Daoy (cell line): ENCODE results near the gene TMEM151B. TPM values are rescaled to one million over a fixed set of nuclear protein-coding genes. Genes with fewer than 3 reads are reported as not detected.
"Not testable (repeated sequence)": the region's sequence is repeated elsewhere in the genome, so short reads cannot be mapped to it uniquely, and the experiment has no call there.

Experiments used
- DNase-seq: peaks from one replicate; pipeline ENCODE4 v3.0.0-alpha.2; 2015; ENCODE audit warnings: low read depth
- total RNA-seq: library from RNA; depleted of rRNA; stranded (reverse); fragments of >200 nt; shearing (Covaris generic); gene quantifications from 2 replicates; pipeline ENCODE4 v1.2.3, GENCODE V29; 2014; rRNA removed

The TMEM151B gene
- 0.23 and 0.33 TPM in 2 replicates for total RNA-seq

DNA sequence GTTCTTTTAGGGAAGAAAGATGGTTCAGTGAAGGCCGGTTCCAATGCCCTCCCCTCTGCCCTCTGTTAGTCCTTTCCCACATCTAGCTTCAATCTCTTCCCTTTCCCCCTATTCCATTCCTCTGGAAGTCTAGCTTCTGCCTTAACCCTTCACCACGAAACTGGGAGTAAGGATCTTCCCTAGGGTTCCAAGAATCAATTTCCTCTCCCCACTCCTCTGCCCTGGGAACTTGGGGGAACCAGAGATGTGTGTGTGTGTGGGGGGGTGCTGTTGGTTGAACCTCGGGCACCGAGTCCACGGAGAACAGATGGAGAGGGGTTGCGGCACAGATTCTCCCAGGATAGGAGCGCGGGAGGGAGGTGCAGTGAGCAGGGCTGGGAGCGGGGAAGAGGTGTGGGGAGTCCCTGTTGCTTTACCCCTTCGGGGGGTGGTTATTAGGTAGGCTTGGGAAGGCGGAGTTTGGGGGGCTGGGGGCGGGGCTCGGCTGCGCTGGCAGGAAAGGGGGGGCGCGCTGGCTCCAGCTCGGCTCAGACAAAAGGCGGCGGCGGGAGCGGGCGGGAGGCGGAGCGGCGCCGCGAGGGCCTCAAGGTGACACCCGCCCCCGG, at the start of gene TMEM151B:
Gene TMEM151B (plus strand): TSS at position 530 of the 605 bp plus-strand sequence. CDS start 293 bp downstream, outside the sequence.
- no peak for DNase-seq

DNA sequence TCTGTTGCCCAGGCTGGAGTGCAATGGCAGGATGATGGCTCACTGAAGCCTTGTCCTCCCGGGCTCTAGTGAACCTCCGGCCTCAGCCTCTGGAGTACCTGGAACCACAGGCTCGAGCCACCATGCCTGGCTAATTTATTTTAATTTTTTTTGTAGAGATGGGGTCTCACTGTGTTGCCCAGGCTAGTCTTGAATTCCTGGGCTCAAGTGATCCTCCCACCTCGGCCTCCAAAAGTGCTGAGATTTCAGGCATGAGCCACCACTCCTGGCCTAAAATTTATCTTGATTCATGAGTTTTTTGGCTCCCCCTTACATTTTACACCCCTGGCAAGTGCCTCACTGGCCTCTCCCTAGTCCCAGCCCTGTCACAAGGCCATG, 49.3 kb upstream of the TMEM151B start:
- no peak for DNase-seq

DNA sequence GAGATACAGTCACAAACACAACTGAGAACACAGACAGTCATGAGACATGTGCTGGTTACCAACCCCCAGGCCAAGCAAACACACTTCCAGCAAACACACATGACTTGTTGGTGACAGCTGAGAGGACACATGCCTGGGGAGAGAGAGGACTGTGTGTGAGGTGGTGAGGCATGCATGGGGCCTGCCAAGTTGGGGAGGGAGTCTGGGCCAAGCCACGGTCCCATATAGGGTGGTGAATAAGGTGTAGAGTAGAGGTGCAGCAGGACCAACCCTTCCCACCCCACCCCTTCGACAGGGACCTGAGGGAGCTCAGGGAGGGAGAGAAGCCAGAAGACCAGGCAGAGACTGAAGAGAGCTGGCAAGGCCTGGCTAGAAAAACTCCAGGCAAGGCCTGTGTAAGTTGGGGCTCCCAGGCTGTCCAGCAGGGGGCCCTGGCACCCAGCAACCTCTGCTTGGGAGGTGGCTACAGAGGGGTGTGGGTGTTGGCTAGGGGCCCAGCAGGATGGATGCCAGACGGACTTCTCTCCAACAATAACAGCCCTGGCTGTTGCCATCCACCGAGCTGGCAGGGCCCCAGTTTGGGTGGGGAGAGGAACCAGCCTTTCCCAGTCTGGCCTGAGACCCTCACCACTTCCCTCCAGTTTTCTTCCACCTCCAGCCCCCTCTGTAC, 48.8 kb upstream of the TMEM151B start:
- peak; percentile 98 for DNase-seq

DNA sequence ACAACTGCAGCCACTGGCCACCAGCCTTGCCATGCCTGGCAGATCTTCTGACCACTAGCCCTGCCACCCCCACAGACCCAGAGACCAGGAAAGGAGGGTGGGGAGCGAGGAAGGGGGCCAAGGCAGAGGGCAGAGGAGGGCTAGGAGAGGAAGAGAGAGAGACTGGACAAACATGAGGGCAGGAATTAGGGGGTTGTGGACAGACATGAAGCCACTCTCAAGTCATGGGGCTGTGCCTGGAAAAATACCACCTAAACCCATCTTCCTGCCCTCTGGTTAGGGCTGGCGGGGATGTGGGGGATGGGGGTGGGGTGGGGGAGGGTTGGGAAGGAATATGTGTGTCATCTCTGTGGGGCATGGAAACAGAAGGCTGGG, 48.3 kb upstream of the TMEM151B start:
- DNase-seq = no peak

DNA sequence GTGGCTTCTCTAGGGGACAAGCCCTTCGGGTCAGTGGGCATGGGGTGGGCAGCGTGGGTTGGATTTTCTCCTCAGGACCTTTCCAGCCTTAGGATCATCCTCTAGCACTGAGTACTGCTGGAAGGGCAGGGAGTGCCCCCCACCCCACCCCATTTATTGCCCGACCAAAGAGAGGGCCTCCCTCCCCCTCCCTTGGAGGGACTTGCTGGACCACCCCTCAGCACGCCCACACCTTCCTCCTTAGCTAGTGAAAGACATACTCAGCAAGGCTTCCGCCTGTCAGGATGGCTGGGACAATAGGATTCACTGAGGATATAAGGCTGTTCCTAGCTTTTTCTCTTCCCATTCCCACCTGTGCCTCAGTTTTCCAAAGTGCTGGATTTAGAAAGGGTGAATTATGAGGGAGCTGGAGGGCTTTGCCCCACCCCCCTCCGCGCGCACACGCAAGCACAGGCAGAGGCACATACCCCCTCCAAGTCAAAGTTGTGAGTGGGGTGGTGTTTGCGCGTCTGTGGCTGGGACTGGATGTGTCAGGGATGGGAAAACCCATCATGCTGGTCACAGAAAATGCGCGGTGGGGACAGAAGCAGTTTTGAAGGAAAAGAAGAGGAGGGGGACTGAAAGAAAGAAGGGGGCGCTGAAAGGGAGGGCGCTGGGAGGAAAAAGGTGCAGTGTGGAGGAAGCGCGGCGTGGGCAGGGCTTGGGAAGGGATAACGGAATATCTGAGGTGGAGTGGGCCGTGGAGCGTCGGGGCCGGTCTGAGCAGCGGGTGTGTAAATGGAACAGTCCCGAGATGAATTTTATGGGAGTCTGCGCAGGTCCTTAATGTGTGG, 47.5 kb upstream of the TMEM151B start:
- DNase-seq = peak; percentile 42

DNA sequence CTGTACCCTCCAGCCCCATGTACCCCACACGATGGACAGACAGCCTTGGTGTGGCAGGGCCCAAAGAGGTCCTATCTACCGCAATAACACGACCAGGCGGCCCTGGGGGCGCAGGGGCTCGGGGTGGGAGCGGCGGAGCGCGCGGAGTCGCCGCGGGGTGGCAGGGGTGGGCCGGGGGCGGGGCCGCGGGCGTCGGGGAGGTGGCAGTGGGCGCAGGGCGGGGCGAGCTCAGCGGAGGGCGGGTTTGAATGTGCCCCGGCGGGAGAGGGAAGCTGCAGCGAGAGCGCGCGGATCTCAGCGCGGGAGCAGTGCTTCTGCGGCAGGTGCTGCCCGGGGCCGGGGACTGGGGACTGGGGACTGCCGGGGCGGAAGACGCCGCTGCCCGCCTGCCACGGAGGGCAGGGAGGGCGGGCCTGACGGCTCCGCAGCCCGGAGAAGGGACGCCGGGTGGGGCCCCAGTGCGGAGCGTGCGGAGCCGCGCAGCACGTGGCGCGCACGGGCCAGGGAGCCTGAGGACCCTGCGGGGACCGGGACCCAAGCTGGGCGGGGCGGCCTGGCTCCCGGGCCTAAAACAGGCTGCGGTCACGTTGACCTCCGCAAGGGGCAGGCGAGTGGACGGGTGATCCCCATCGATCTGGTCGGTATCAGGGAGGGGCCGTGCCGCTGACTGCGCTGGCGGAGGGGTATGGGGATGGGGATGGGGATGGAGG, 46.8 kb upstream of the TMEM151B start, which contains the start of gene SLC29A1:
Gene SLC29A1 (plus strand): TSS at position 277 of the 710 bp plus-strand sequence. CDS start 3,719 bp downstream, outside the sequence.
- peak; percentile 89 for DNase-seq

DNA sequence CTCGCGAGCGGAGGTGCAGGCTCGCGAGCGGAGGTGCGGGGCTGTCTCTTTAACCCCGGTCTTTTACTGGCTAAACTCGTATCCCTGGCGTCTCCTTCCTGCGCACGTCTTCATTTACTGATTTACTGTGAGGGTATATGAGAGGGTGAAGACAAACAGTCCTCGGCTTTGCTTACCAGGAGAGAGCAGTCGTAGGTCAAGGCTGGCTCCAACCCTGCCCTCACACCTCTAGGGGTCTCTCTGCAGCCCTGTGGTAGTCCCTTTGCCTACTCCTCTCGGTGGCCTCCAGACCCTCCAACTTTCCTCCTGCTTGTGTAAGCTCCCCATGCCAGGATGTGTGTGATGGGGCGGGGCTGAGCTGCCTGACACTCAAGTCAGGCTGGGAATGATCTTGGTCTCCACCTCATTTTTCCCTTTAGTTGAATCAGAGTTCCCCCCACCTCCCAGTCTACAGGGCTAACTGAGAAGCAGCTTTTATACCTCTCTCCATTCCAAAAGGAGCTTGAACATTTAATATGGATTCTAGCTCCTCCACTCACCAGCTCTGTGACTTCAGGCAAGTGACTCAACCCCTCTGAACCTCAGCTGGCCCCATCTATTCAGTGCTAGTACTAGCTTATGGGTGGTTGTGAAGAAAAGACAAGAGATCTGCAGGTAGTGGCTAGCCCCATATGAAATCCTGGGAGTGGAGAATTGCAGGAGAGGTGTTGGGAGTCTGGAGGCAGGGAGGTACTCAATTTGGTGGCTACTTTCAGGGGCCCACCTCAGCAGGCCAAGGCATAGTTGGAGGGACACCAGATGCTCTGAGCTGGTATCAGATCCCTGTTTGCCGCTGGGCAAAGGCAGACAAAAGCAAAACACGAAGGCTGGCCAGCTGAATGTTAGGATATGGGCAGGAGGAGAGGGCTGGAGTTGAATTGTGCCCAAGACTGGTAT, 46.0 kb upstream of the TMEM151B start:
- DNase-seq = peak; percentile 68

DNA sequence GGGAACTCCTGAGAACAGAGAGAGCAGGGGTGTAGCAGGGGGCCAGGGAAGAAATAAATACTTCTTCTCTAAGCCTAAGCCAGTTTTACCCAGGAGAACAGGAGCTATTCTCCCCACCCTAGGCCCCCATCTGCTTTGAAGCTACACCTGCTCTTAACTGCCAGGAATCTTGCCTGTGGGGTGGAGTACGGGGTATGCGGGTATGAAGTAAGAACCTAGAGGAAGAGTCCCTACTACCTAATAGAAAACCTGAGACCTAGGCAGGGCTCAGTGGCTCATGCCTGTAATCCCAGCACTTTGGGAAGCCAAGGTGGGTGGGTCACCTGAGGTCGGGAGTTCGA, 45.3 kb upstream of the TMEM151B start:
- DNase-seq = no peak

DNA sequence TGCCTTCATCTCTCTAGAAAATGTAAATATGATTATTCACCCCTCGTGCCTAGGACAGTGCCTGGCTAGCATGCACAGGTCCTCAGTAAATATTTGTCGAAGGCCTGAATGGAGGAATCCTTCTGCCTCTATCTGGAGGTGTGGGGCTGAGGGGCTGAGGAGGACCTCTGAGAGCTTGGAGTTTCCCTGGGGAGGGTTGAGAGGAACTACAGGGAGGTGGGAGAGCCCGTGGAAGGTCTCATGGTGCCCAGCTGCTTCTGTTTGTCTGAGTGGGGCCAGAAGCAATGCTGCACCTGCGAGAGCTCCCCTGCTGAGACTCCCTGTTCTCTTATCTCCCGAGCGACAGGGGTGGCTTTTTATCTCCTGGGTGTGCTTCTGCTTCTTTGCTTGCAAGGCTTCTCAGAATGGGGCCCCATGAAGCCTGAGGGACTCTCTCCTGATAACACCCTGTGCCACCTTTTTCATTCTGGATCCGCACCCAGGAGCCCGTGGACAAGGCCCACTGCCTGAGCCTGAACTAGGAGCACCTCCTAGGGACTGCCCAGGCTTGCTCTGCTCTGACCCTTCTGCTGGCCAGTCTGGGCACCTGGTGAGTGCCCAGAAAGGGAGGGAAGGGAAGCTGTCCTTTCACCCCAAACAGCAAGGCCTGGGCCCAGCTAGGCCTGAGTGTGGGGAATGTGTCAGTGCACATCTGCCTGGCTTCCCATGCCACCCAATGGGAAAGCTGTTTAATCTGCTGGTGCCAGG, 44.5 kb upstream of the TMEM151B start:
- no peak for DNase-seq

DNA sequence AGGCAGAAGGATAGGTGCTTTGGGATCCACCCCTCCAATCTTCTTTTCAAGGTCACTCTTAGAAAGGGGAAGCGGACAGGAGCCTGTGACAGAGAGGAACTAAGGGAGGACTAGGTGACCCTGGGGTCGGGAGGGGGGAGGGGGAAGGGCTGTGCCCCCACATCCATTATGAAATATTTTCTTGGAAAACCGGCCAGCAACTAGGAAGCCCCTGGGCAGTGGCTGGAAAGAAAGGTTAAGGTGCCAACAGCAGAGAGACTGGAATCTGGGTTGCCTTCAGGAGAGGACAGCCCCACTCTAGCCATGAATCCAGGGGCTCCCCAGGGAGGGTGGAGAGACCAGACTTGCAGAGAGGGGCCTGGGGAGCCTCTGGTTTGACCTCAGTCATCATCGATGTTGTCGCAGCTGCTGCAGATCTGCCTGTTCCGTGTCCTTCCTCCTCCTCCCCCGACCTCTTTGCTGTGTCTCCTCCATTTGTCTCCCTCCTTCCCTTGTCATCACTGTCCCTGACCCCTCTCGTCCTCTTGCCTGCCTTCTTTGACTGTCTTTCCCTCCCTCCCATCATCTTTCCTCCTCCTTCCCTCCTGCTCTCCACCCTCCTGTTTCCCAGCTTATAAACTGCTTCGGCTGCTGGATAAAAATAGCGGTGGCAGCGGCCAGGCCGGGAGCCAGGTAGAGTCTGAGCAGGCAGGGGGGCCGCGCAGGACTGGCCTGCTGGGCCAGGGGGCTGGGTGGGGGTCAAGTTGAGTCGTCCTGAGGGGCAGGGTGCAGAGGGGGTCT, 43.7 kb upstream of the TMEM151B start:
- DNase-seq = no peak

DNA sequence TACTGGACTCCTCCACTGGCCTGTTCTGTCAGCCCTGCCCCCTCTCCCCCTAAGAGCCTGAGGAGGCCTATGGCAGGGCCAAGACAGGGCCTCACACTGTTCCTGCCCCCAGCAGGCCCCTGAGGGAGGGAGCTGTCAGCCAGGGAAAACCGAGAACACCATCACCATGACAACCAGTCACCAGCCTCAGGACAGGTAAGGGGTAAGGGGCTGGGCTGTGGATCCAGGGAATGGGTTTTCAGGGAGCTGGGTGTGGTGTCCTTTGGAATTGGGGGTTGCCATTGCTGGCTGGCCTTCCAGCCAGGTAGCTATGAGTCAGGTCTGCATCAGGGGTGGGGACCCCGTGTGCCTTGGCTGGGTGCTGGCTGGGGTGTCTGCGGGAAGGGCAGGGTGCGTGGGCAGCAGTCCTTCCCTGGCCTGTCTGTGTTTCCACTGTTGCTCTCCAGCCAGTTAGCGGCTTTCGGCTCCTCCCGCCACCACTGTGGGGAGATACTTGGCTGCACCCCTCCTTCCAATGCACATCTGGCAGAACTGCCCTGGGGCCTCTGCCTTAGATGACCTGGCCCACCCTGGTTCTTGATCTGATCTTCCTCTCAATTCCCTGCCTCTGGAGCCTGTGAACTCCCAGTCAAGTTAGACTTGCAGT, 43.0 kb upstream of the TMEM151B start:
- DNase-seq = no peak

DNA sequence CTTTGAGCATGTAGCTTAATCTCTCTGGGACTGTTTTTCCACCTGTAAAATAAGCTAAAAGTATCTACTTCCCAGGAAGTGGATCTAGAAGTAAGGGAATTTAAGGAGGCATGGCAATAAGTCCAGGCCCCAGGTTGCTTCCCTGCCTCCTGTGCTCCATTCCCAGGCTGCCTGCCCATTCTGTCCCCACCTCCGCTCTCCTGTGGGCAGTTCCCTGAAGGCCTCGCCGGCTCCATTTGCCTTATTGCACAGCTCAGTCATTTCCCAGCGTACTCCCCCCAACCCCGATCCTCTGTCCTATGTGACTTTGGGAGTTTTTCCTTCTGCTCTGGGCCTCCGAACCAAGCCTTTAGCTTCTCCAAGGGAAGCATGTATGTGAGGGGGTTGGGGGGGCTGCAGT, 42.2 kb upstream of the TMEM151B start:
- DNase-seq = no peak

DNA sequence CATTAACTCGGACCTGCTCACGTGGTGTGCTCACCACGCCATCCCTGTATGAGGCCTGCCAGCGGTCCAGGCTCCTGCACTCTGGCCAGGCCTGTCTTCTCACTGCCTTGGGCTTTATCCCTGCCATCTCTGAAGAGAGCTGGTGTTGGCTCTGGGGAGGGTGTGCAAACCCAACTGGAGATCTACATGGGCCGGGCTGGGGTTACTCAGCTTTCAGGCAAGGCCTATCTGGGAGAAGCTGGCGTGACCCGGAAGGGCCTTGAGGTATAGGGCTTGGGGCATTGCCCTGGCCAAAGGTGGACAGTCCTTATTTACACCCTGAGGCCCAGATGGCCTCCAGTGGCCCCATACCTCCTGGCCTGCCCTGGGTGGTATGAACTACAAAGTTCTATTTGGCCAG, 41.8 kb upstream of the TMEM151B start:
- no peak for DNase-seq

DNA sequence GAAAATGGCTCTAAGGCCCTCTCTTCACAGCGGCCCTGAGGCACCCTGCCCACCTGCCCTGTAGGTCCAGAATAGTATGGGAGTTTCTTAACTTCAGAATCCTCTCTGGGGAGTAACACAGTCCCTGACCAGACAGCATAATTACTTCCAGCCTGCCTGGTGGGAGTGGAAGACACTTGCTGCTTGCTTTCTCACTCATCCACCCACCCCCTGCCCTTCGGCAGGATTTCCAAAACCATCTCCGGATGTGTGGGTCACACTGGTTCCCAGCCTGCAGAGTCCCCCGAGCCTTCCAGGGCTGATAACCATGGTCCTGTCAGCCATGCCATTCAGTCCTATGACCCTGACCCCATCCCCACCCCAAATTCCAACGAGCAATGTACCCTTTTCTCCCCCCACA, 41.4 kb upstream of the TMEM151B start:
- DNase-seq = no peak

DNA sequence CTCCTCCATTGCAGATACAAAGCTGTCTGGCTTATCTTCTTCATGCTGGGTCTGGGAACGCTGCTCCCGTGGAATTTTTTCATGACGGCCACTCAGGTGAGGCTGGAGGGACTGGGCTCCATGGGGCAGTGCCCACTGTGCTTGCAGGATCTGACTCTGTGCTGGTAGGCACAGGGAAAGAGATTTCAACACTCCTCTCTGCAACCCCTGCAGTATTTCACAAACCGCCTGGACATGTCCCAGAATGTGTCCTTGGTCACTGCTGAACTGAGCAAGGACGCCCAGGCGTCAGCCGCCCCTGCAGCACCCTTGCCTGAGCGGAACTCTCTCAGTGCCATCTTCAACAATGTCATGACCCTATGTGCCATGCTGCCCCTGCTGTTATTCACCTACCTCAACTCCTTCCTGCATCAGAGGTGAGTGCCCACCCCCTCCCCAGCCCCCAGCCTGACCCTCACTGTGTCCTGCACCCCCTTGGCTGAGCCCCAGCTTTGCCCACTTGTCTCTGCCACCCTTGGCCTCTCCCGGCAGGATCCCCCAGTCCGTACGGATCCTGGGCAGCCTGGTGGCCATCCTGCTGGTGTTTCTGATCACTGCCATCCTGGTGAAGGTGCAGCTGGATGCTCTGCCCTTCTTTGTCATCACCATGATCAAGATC, 40.7 kb upstream of the TMEM151B start:
- no peak for DNase-seq

DNA sequence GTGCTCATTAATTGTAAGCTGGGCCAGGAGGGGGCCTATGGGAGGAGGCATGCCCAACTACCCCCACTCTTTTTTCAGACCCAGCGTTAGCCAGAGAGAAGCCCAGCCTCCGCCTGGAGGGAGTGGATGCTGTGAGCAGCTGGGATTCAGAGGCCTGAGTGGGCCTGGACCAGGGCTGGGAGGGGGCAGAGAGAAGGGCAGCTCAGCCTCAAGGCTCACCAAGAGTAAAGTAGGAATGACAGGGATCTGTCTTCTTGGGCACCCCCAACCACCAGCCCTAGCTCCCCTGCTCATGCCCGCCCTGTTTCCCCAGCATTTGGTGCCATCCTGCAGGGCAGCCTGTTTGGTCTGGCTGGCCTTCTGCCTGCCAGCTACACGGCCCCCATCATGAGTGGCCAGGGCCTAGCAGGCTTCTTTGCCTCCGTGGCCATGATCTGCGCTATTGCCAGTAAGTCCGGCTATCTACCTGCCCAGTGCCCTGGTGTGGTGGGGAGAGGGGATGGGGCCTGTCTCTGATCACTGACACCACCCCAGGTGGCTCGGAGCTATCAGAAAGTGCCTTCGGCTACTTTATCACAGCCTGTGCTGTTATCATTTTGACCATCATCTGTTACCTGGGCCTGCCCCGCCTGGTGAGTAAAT, 40.1 kb upstream of the TMEM151B start:
- DNase-seq = no peak

DNA sequence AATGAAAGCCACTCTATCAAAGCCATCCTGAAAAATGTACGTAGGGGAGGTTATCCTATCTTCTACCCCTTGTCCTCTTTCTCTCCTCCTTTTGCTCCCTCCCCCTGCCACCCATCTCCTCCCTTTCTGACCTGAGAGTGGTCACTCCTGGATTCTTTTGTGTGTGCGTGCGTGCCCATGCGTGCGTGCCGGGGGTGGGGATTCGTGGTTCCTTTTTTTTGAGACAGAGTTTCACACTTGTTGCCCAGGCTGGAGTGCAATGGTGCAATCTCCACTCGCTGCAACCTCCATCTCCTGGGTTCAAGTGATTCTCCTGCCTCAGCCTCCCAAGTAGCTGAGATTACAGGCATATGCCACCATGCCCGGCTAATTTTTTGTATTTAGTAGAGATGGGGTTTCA, 38.8 kb upstream of the TMEM151B start:
- DNase-seq = not testable (repeated sequence)
